Uterus (tissue), 4 donors: ENCODE measurements around the gene ADAMTS9. TPM values are rescaled to one million over a fixed set of nuclear protein-coding genes. Genes with fewer than 3 reads are reported as not detected.
A peak's percentile ranks its signal among the peaks of the same experiment; 100 is the strongest.

Experiments
- DNase-seq, 2 donors: peaks; one replicate each; pipeline ENCODE4 v3.0.0-alpha.2; 2019 to 2020
- H3K27ac ChIP-seq, 2 donors: fragments of 200-600 bp; sonication (generic); 1 replicate in 1 of 2; 2 replicates in 1 of 2; pipeline ENCODE4 v1.5.1; 2016 to 2018
- H3K27me3 ChIP-seq, 2 donors: fragments of 200-600 bp; sonication (generic); one replicate each; pipeline ENCODE4 v1.5.1; 2018 to 2019; ENCODE audit warnings: control low read depth in 1 of 2
- H3K36me3 ChIP-seq, 2 donors: fragments of 200-600 bp; sonication (generic); one replicate each; pipeline ENCODE4 v1.5.1; 2019; ENCODE audit warnings: control low read depth in 1 of 2
- H3K4me1 ChIP-seq, 2 donors: fragments of 200-600 bp; sonication (generic); one replicate each; pipeline ENCODE4 v1.5.1; 2018 to 2019; ENCODE audit warnings: control low read depth in 1 of 2
- H3K4me3 ChIP-seq, 2 donors: fragments of 200-600 bp; sonication (generic); 1 replicate in 1 of 2; 2 replicates in 1 of 2; pipeline ENCODE4 v1.5.1; 2018 to 2019; ENCODE audit warnings: mild to moderate bottlenecking in 1 of 2
- H3K9me3 ChIP-seq, 2 donors: fragments of 200-600 bp; sonication (generic); one replicate each; pipeline ENCODE4 v1.5.1; 2019; ENCODE audit warnings: control low read depth in 1 of 2
- POLR2A ChIP-seq, 2 donors: fragments of 450-650 bp; IDR thresholded peaks; one replicate each; pipeline ENCODE4 v1.6.1; 2016; ENCODE audit warnings: antibody characterized with exemption in 2 of 2, mild to moderate bottlenecking in 1 of 2, moderate library complexity in 1 of 2
- intact Hi-C: fragments of 100-400 bp; cut with DNase I; formaldehyde crosslinking; loops from one replicate; pipeline ENCODE4 v1.15.1; 2023; ENCODE audit warnings: low total_unique reads
- total RNA-seq, 4 donors: library from RNA; depleted of rRNA in 3 of 4; stranded (reverse); fragments of >200 nt in 3 of 4; gene quantifications; one replicate each; pipeline versions ENCODE4 v1.1.0 to v1.2.4, GENCODE V29; 2014 to 2023
- TF ChIP-seq, protein P1 (sequence below), 4 experiments: fragments of 200-600 bp in 2 of 4; fragments of 450-650 bp in 2 of 4; sonication (generic) in 2 of 4; IDR thresholded peaks; one replicate each; pipeline ENCODE4 v1.5.1; 2016 to 2019; ENCODE audit warnings: antibody characterized with exemption in 4 of 4, mild to moderate bottlenecking in 2 of 4, moderate library complexity in 1 of 4
- donor health status: DM: yes; HTN: yes; CAD: no.

Gene ADAMTS9
- total RNA-seq, 4 donors from 2014 or later: 17.4 to 197 (median 160) TPM

DNA sequence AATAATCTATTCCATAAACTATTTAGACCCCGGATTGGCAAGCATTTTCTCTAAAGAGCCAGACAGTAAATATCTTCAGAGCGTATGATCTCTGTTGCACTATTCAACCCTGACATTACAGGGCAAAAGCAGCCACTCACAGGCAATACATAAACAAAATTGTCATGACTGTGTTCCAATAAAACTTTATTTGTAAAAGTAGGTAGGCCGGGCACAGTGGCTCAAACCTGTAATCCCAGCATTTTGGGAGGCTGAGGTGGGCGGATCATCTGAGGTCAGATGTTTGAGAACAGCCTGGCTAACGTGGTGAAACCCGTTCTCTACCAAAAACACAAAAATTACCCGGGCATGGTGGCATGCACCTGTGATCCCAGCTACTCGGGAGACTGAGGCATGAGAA, 66.5 kb downstream of the ADAMTS9 start:
- no peak for DNase-seq
- H3K36me3 ChIP-seq: no peaks in the 10 kb centered on the region
- no peaks in the 10 kb centered on the region for H3K9me3 ChIP-seq
- intact Hi-C loops: no loop called here
- no peak overlapping the region for H3K4me3 ChIP-seq
- H3K27me3 ChIP-seq: no peaks in the 10 kb centered on the region
- H3K27ac ChIP-seq: no peak overlapping the region
- TF ChIP-seq POLR2A (IDR thresholded peaks at IDR 0.05): no peak
- TF ChIP-seq, protein P1, sequence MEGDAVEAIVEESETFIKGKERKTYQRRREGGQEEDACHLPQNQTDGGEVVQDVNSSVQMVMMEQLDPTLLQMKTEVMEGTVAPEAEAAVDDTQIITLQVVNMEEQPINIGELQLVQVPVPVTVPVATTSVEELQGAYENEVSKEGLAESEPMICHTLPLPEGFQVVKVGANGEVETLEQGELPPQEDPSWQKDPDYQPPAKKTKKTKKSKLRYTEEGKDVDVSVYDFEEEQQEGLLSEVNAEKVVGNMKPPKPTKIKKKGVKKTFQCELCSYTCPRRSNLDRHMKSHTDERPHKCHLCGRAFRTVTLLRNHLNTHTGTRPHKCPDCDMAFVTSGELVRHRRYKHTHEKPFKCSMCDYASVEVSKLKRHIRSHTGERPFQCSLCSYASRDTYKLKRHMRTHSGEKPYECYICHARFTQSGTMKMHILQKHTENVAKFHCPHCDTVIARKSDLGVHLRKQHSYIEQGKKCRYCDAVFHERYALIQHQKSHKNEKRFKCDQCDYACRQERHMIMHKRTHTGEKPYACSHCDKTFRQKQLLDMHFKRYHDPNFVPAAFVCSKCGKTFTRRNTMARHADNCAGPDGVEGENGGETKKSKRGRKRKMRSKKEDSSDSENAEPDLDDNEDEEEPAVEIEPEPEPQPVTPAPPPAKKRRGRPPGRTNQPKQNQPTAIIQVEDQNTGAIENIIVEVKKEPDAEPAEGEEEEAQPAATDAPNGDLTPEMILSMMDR (IDR thresholded peaks at IDR 0.05): no peak
- H3K4me1 ChIP-seq: no peaks in the 10 kb centered on the region

DNA sequence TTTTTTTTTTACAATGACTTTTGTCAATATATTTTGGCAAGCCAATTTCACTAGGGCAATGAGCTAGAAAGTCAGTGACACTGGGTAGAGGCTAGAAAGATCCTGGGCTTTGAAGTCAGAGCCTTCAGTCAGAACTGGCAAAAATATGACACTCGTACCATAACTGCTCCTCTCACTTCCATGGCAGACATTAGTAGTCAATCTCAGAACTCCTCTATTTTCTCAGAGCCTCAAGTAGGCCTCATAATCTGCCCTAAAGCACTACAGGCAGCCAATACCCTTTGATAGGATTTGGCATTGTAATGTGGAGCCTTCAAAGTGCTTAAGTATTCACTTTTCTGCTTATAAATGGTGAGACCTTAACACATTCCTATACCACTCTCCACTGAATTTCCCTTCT, 67.8 kb downstream of the ADAMTS9 start:
- no peaks in the 10 kb centered on the region for H3K4me1 ChIP-seq
- H3K4me3 ChIP-seq: no peak overlapping the region
- no peaks in the 10 kb centered on the region for H3K36me3 ChIP-seq
- intact Hi-C loops: no loop called here
- H3K27ac ChIP-seq: no peak overlapping the region
- no peaks in the 10 kb centered on the region for H3K9me3 ChIP-seq
- DNase-seq: no peak
- H3K27me3 ChIP-seq: no peaks in the 10 kb centered on the region
- no peak for TF ChIP-seq POLR2A (IDR thresholded peaks at IDR 0.05)
- TF ChIP-seq, protein P1 (IDR thresholded peaks at IDR 0.05): no peak

DNA sequence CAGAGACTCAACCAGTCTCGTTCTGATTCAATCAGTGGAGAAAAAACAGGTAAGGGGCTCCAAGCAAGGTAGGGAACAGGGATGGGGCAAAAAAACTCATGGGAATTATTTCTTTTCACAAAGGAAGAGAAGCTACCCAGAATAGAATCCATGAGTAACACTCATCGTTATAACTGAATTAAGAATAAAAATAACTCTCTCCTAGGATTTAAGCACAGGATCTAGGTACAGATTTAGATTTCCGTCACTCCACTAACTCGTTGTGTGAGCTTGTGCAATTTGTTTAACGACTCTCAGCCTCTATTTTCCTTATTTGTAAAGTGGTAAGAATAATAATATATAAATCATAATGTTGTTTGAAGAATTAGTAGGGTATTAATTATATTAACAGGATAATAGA, 68.6 kb downstream of the ADAMTS9 start:
- no peak for DNase-seq
- Histone ChIP-seq H3K27me3 (no peaks in the 10 kb centered on the region), H3K9me3 (no peaks in the 10 kb centered on the region), H3K27ac (no peak overlapping the region), H3K36me3 (no peaks in the 10 kb centered on the region), H3K4me1 (no peaks in the 10 kb centered on the region), H3K4me3 (no peak overlapping the region)
- TF ChIP-seq, protein P1 (IDR thresholded peaks at IDR 0.05): no peak
- TF ChIP-seq POLR2A (IDR thresholded peaks at IDR 0.05): no peak
- intact Hi-C loops: no loop called here

DNA sequence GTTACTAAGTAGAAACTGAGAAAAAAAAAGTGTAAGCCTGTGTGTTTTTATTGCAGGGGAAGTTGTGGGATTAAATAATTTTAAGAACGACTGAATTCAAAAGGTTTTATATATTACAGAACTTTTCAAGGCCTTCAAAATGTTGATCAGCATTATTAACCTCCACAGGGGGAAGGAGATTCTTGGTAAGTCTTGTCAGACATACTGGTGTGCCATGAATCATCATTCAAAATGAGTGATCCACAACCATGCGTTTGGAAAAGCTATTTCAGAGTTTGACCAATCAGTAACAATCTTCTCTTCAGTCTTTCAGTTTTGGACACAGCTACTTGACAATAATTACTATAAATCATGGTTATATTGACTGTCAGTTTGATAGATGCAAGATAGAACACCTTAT, 70.2 kb downstream of the ADAMTS9 start:
- H3K36me3 ChIP-seq: no peaks in the 10 kb centered on the region
- no peak for DNase-seq
- H3K27ac ChIP-seq: peak overlapping the region in 1 of 2 donors; percentile 62
- intact Hi-C loops: no loop called here
- H3K4me3 ChIP-seq: no peak overlapping the region
- TF ChIP-seq, protein P1 (IDR thresholded peaks at IDR 0.05): no peak
- no peak for TF ChIP-seq POLR2A (IDR thresholded peaks at IDR 0.05)
- H3K27me3 ChIP-seq: no peaks in the 10 kb centered on the region
- peaks cover 0 to 7% of the 10 kb centered on the region in 2 donors for H3K4me1 ChIP-seq
- H3K9me3 ChIP-seq: no peaks in the 10 kb centered on the region

DNA sequence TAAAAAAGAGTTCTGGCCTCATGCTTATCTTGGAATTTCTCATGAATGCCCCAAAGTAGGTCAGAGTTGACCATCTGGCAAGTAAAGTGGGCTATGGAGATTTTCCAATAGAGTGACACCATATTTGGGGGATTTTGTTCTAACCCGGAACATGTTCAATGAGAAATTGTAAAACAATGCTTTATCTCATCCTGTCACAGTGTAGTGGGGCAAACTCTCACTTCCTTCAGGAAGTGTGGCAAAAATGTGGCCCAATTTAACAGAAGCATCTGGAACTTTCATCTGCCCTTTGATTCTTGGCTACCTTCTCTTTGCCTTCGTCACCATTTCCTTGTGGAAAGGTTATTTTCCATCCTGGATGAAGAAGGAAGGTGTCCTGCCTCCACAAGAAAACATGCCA, 70.8 kb downstream of the ADAMTS9 start:
- no peak for TF ChIP-seq POLR2A (IDR thresholded peaks at IDR 0.05)
- TF ChIP-seq, protein P1 (IDR thresholded peaks at IDR 0.05): peak in 1 of 4 experiments; percentile 1
- H3K36me3 ChIP-seq: no peaks in the 10 kb centered on the region
- DNase-seq: peak in 1 of 2 donors; percentile 40

More for the DNA sequence above, 70.8 kb downstream of the ADAMTS9 start:
- Histone ChIP-seq H3K4me3 (no peak overlapping the region), H3K27me3 (no peaks in the 10 kb centered on the region), H3K27ac (peak overlapping the region in 1 of 2 donors; percentile 62), H3K9me3 (no peaks in the 10 kb centered on the region), H3K4me1 (peaks cover 0 to 7% of the 10 kb centered on the region in 2 donors)
- intact Hi-C loops: no loop called here
